ENCODE results near the gene KCNIP1.

Gene KCNIP1

GRCh38 chr5:170642066-170642735 is 138.4 kb downstream of the KCNIP1 start:
- no peak for DNase-seq (ENCODE audit: low spot score)

GRCh38 chr5:170642776-170643436 is 139.1 kb downstream of the KCNIP1 start:
- no peak for DNase-seq (ENCODE audit: low spot score)

DNA sequence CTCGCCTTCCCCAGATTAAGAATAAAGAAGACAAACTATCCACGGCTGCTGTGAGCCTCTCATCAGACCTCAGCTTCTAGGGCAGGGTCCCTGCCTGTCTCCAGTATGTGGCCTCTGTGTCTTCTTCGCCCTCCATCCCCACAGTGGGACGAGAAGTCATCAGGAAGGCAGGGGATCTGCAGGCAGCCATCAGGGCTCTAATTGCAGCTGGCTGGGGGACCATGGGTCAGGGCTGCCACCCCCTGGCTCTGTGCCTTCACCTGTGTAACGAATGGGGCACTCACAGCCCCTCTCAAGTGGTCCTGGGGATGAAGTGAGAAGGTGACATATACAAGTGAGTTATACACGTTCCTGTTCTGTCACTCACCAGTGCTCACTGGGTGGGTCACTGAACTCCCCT is 139.8 kb downstream of the KCNIP1 start:
- DNase-seq (ENCODE audit: low spot score) = no peak

- DNase-seq (ENCODE audit: low spot score) = no peak
Observed at GRCh38 chr5:170644501-170644900, 140.7 kb downstream of the KCNIP1 start.

GRCh38 chr5:170648541-170648940 is 144.7 kb downstream of the KCNIP1 start:
- no peak for DNase-seq (ENCODE audit: low spot score)

- DNase-seq (ENCODE audit: low spot score) = no peak
Observed at GRCh38 chr5:170650850-170651249, 147.0 kb downstream of the KCNIP1 start.

GRCh38 chr5:170651604-170652277 is 147.9 kb downstream of the KCNIP1 start:
- DNase-seq (ENCODE audit: low spot score) = no peak

- DNase-seq (ENCODE audit: low spot score) = no peak
Observed at GRCh38 chr5:170655476-170655875, 151.7 kb downstream of the KCNIP1 start.

DNA sequence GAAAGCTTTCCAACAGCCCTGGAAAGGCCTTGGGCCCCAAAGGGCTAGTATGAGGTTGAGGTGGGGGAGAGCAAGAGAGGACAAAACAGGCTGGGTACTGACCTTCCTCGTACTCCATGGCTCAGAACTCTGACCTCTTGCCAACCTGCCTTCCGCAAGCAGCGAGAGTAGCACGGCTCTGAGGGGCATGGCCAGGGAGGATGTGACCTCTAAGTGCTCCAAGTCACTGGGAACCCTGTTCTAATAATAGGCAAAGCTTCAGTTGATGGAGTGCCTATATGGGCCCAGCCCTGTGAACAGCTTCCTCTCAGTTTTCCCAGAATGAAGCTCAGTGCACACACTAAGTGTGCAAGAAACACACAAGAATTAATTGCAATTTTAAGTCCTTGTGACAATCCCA is 152.1 kb downstream of the KCNIP1 start:
- no peak for DNase-seq (ENCODE audit: low spot score)

GRCh38 chr5:170656346-170656745 is 152.5 kb downstream of the KCNIP1 start:
- DNase-seq (ENCODE audit: low spot score) = no peak

DNA sequence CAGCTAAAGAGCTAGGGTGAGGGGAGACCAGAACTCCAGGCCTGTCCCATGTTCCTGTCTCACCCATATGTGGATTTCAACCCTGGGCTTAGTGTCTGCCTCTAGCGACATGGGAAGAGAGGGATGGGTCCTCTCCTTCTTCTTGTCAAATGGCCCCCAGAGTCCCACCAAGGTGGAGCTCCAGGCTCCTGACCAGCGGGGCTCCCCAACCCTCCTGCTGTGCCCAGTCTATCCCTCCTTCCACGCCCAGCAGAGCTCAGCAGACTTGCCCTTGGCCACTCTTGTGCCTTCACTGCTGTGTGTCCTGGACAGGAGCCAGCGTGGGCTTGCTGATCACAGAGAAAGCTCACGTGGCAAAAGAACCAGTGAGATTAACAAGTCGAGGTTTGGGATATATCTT is 156.7 kb downstream of the KCNIP1 start:
- no peak for DNase-seq (ENCODE audit: low spot score)

DNA sequence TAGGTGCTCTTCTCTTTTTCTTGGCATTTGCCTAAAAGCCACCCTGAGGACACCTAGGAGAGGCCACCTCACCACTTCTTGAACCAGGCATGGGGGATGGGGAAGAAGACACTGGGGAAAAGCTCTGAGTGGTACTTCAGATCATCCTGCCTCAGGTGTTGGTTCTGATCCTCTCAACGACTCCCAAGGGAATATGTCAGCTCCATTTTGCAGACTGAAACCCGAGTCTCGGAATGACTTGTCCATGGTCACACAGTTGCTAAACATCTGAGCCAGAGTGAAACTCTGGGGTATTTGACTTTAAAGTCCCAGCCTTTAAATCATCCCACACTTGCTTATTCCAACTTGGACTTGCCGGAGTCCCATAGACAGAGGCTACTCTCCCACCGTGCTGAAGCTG is 159.1 kb downstream of the KCNIP1 start:
- no peak for DNase-seq (ENCODE audit: low spot score)

- no peak for DNase-seq (ENCODE audit: low spot score)
Observed at GRCh38 chr5:170678811-170679210, 175.0 kb downstream of the KCNIP1 start.

DNA sequence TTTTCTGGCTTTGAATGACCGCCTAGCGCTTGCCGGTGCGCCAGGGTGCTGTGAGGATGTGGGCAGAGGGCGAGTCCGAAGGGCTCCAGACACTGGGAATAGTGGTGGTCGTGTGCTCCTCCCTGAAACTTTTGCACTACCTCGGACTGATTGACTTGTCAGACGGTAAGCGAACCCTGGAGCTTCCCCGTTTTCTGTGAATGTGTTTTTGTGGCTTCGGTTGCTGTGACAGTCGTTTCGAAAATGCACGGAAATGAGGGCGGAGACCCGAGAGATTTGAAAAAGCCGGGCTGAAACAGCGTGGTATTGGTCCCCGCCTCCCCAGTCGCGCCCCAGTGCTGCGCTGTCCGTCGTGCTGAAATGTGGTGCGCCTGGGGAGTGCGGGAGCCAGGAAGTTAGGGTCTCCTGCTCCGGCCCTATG is 177.2 kb downstream of the KCNIP1 start:
- DNase-seq (ENCODE audit: low spot score) = peak; percentile 43

- DNase-seq (ENCODE audit: low spot score) = no peak
Observed at GRCh38 chr5:170691657-170692056, 187.8 kb downstream of the KCNIP1 start.

GRCh38 chr5:170693701-170694100 is 189.9 kb downstream of the KCNIP1 start:
- DNase-seq (ENCODE audit: low spot score) = no peak

DNA sequence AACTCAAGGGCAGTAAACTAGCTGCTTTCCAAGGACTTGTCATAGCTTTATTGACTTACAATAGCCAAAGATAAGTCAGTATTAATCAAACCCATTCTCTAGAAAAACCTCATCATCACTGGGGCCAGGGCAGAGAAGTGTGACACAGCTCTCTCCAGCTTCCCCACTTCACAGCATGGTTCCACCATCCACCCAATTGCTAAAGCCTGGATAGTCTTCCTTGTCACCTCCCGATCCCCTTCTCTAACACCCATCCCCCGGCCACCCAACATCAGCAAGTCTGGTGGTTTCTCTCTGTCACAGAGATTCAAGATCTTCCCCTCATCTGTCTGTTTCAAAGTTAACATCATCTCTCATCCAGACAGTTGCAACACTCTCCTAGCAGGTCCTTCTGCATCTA is 191.1 kb downstream of the KCNIP1 start:
- DNase-seq (ENCODE audit: low spot score) = no peak

DNA sequence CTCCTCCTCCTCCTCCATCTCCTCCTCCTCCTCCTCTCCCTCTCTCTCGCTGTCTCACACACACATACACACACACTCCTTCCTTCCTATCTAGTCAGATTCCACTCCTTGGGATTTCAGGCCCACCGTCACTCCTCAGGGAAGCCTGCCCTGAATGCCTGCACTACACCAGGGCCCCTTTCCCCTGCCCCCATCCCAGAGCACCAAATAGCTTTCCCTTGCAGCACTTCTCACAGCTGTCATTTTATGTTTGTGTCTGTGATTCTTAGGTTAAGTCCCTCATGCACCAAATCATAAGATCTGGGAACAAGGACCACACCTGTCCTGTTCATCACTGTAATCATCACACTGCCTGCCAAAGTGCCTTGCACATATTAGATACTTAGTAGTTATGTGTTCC is 193.2 kb downstream of the KCNIP1 start:
- no peak for DNase-seq (ENCODE audit: low spot score)

- DNase-seq (ENCODE audit: low spot score) = no peak
Observed at GRCh38 chr5:170700503-170700902, 196.7 kb downstream of the KCNIP1 start.

DNA sequence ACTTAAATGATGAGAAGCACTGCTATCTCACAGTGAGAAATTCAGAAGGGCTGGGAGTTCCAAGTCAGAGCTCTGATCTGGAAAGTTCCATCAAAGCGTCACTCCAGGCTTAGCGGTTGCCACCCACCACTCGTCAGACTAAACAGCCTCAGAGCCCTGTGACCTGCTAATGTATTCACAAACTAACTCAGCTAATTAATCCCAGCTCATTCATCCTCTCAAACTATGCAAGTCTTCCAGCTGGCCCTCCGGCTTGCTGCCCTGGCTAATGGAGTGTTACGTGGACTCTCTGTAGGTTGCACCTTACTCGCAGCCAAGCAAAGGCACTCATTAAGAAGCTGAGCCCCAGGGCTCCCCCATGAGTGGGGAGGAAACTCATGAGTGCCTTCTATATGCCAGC is 197.5 kb downstream of the KCNIP1 start:
- DNase-seq (ENCODE audit: low spot score) = no peak

- DNase-seq (ENCODE audit: low spot score) = no peak
Observed at GRCh38 chr5:170704417-170705192, 200.8 kb downstream of the KCNIP1 start.

DNA sequence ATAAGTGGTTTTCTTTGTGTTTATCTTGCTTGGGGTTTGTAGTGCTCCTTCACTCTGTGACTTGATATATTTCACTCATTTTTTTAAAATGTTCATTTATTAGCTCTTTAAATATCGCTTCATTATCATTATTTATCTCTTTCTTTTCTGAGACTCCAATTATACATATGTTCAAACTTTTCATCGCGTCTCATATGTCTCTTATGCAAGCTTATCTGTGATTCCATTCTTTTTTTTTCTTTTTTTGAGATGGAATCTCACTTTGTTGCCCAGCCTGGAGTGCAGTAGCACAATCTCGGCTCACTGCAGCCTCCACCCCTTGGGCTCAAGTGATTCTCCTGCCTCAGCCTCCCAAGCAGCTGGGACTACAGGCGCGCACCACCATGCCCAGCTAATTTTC is 205.8 kb downstream of the KCNIP1 start:
- DNase-seq (ENCODE audit: low spot score) = no peak

DNA sequence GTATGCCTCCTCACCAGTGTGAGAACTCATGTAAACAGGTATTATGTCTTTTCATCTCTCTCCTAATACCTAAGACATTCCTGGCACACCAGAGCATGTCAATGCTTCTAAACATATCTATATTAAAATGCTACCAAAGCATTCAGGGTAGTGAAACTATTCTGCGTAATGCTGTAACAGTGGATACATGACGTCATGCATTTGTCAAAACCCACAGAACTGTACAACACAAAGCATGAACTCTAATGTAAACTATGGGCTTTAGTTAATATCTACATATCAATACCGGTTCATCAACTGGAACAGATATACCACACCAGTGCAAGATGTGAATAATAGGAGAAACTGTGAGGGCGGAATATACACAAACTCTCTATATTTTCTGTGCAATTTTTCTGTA is 207.5 kb downstream of the KCNIP1 start:
- DNase-seq (ENCODE audit: low spot score) = no peak
